Anterior cingulate cortex (tissue), 58 donors: Measurements from ENCODE around the gene CEP290.
"Not testable (repeated sequence)": the region's sequence is repeated elsewhere in the genome, so short reads cannot be mapped to it uniquely, and the experiment has no call there.

ENCODE experiments used
- DNase-seq, 58 donors: peaks; one replicate each; lab custom pipeline; 2025; lab: John Stamatoyannopoulos, UW

The CEP290 gene

GRCh38 chr12:88062474-88062873 lies 79.4 kb downstream of the CEP290 start:
- no peak for DNase-seq

DNA sequence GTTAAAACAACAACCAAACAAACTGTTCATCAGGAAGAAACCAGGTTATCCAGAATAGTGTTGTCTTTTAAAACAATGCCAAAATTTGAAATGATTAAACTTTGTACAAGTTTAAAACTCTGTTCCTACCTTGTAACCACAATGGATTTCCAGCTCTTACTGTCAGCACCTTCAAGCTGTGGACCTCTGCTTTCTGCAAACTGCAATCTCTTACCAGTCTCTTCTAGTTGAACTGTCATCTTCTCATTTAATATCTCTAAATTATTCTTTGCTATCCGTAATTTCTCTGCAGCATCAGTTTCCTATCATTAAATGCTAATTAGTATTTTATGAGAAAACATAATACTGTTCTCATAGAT lies 83.2 kb downstream of the CEP290 start:
- DNase-seq, result no peak

- DNase-seq, result peak in 31 of 58 donors; percentile 5 to 73 (median 29)
These were observed 83.7 kb downstream of the CEP290 start for GRCh38 chr12:88057994-88058718.

- no peak for DNase-seq
These were observed 85.3 kb downstream of the CEP290 start for GRCh38 chr12:88056571-88056970.

DNA sequence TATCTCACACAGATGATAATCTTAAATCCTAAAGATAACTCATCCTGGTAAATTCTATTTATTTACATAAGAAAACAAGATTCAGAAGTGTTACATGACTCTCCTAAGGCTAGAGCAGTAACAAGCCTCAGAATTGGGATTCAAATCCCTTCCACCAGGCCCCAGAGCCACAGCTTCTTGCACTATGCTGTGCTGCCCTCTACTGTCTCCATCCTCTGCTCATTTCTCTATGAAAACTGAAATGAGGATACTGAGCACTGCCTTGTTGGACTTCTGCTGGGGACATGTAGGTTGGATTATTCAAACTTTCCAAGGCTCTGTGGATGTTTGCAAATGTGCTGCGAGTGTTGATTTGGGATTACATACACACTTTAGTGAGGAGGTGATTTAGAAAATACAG lies 89.2 kb downstream of the CEP290 start:
- peak in 25 of 58 donors; percentile 3 to 60 (median 17) for DNase-seq

GRCh38 chr12:88044035-88044434 lies 97.9 kb downstream of the CEP290 start:
- DNase-seq, result no peak

DNA sequence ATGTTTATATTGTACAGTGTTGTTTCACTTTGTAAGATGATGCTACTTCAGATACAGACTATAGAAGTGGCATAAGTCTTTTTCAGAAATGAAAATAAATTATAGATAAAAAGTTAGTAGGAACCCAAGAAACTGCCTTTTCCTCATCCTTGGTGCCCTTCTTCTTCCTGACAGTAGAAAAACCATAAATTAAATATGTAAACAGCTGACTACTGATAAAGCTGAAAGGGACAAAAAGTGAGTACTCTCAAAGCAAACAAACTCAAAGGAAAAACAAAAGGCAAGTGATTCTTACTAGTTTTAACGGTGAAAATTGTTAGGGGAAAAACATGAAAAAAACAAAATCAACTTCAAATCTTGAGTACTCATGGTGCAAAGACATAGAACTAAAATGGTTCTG lies 104.1 kb downstream of the CEP290 start:
- no peak for DNase-seq

DNA sequence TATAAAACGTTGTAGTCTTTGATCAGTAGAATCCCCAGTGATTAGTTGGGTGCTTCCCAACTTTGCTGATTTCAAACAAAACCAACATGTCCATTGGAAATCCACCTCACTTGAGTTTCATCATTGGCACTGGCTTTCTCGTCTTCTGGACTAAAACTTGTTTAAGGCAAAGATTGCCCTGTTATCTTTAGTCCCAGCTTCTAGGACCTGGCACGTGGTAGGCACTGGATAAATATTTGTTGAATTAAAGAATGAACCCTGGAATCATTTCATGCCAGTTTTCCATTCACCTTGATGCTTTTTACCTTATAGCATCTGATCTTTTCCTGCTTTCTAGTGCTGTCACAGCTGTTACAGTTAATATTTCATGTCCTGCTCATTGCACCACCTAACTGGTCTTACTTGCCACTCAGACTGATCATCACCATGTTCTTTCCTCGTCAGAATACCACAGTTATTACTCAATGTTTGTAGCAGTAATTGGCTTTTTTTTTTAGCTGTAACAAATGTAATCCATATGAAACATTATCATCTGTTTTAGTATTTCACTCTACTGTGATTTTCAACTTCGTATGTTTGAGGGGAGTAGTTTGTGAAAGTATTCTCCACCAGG lies 105.4 kb downstream of the CEP290 start:
- no peak for DNase-seq

DNA sequence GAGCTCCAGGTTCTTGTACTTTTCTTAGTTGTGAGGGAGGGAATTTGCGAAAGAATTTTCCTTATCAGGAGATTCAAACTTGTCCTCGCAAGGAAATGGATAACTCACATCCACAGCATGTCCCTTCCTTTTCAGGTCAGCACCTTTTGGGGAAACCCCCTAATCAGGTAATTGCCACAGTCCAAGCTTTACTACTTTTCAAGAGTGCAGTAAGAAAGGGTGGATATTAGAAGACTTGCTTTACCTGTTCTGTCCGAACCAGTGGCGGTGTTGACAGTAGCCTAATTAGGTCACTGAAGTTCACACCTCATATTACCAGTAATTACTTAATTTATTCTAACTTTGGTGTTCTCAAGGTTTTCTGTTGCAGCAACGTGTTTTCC lies 106.0 kb downstream of the CEP290 start:
- DNase-seq, result no peak

GRCh38 chr12:88035271-88035906 lies 106.5 kb downstream of the CEP290 start:
- DNase-seq, result peak; percentile 55 to 95 (median 88)

- not testable (repeated sequence) for DNase-seq
These were observed 110.7 kb downstream of the CEP290 start for GRCh38 chr12:88031161-88031560.

- DNase-seq, result no peak
These were observed 112.7 kb downstream of the CEP290 start, which contains the start of gene C12orf50 for GRCh38 chr12:88029093-88029665. C12orf50 (minus strand) TSS chr12:88029401; CDS start chr12:88026962, 2,439 bp downstream.

DNA sequence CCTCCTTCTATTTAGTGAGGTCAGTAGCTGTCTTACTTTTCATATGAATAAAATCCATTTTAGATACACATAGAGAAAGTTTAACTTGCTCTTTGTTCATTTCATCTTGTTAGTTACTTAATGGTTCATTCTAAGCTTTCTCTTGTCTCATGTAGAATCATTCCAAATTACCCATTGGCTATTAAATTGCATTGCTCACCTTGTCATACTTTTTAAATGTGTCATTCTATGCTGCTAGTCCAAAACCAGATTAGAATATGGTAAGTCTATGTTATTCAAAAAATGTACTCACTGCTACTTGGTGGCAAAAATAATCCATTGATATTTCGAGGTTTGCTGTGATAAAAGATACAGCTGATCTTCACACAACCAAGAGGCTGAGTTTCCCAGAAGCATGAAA lies 115.7 kb downstream of the CEP290 start:
- DNase-seq, result no peak

DNA sequence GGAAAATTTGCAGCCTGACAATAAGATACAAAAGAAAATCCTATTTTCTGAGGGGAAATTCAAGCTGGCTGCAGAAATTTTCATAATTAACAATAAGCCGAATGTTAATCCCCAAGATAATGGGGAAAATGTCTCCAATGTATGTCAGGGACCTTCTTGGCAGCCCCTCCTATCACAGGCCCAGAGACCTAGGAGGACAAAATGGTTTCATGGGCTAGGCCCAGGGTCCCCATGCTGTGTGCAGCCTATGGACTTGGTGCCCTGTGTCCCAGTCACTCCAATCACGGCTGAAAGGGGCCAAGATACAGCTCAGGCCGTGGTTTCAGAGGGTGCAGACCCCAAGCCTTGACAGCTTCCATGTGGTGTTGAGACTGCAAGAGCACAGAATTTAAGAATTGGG lies 123.9 kb downstream of the CEP290 start:
- DNase-seq, result no peak

DNA sequence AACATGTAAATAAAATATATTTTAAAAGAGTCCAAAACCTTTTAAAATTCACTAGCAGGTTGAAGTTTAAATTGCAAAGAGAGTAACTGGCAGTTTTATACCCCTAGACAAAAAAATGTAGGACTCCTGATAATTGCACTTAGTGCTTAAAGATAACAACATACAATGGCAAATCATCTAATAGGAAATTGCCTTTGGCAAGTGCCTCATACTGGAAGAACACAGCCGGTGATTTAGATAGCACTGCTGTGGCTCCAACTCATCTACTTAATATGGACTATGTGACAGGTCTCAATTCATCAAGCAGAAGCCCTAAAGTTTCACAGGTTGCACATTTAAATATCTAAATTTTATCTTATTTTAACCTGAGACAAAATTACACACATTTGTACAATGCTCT lies 126.1 kb downstream of the CEP290 start:
- DNase-seq, result no peak

DNA sequence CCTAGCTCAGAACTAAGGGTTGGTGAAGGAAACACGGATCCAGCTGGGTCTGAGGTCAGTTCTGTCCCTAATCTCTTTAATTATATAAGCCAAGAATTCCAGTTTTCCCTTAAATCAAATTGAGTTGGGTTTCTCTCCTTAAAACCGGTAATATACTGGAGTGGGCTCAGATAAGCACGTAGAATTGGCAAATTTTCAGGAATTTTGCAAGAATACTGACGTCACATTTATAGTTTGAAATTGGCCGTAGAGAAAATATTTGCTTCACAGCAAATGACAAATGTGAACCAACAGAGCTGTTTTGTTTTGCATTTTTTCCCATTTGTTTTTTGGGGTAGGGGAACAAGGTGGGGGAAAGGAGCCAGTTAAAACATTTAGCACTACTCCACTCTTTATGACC lies 130.1 kb downstream of the CEP290 start:
- no peak for DNase-seq

DNA sequence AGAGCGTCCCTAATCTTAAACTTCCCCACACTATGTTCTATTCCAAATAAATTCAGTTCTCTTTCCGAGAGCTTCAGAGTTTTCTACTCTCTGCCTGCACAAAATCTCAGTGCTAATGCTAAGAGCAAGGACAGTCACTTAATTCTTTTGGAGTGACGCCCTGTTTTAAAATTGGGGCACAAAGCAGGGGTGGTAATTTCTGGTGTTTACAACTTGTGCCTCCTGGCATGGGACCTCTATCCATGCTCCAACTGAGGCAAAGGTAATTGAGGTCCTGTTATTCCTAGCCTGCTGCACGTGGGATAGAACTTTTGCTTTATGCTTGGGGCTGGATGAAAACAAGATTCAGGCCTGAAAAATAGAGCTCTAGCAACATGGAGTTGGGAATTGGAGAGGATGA lies 135.5 kb downstream of the CEP290 start:
- DNase-seq, result peak in 8 of 58 donors; percentile 0 to 21 (median 4)

DNA sequence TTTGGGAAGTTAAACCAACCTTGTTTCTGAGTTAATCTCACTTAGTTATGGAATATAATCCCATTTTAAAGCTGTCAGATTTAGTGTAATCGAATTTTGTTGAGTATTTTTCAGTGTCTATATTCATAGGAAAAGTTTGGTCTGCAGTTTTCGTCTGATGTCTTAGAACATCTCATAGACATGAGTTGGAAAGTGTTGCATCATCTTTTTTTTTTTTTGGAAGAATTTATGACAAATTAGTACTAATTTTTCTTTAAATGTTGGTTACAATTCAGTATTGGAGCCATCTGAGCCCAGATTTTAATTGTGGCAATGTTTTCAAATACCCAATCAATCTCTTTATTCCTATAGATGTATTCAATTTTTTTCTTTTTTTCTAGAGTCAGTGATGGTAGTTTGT lies 140.6 kb downstream of the CEP290 start:
- no peak for DNase-seq
